A673 (cell line): ENCODE data around the gene GTPBP6. TPM values are rescaled to one million over a fixed set of nuclear protein-coding genes. Genes with fewer than 3 reads are reported as not detected.

ENCODE experiments used
- BruUV-seq: library from RNA; stranded (reverse); fragments of 400-500 nt; replicated peaks from 2 replicates; lab custom pipeline; 2021; lab: Mats Ljungman, UMichigan
- CTCF ChIA-PET: fragments of 300-600 bp; sonication (Branson Sonifier 250); formaldehyde crosslinking; loops from one replicate; lab custom pipeline; 2022; ENCODE audit warnings: antibody characterized with exemption; lab: Charles Lee
- POLR2A ChIA-PET: fragments of 300-600 bp; sonication (Branson Sonifier 250); formaldehyde crosslinking; loops from one replicate; lab custom pipeline; 2022; ENCODE audit warnings: antibody characterized with exemption; ENCODE audit not compliant: low non-redundant PET; lab: Charles Lee
- DNase-seq: peaks from one replicate; pipeline ENCODE4 v3.0.0-alpha.2; 2015; ENCODE audit warnings: low spot score
- H3K27ac ChIP-seq: fragments of 200-600 bp; sonication (generic); 2 replicates; pipeline ENCODE4 v1.5.1; 2016; ENCODE audit warnings: mixed run types, low read depth, mild to moderate bottlenecking, mixed read lengths, antibody characterized with exemption, low read length; ENCODE audit not compliant: poor library complexity, severe bottlenecking
- H3K27me3 ChIP-seq: fragments of 200-600 bp; sonication (generic); replicated peaks from 2 replicates; pipeline ENCODE4 v1.6.1; 2017; ENCODE audit warnings: mixed run types, low read depth, mild to moderate bottlenecking, mixed read lengths, antibody characterized with exemption, low read length; ENCODE audit not compliant: insufficient read depth, poor library complexity
- H3K36me3 ChIP-seq: fragments of 200-600 bp; sonication (generic); 2 replicates; pipeline ENCODE4 v1.6.1; 2016; ENCODE audit warnings: mixed run types, mild to moderate bottlenecking, mixed read lengths, antibody characterized with exemption, low read length; ENCODE audit not compliant: insufficient read depth, poor library complexity, severe bottlenecking
- H3K4me1 ChIP-seq: fragments of 200-600 bp; sonication (generic); 2 replicates; pipeline ENCODE4 v1.6.1; 2017; ENCODE audit warnings: mixed run types, mild to moderate bottlenecking, mixed read lengths, antibody characterized with exemption, low read length; ENCODE audit not compliant: insufficient read depth, poor library complexity, severe bottlenecking
- H3K4me3 ChIP-seq: fragments of 200-600 bp; sonication (generic); 2 replicates; pipeline ENCODE4 v1.5.1; 2016; ENCODE audit warnings: low read depth, mixed run types, mild to moderate bottlenecking, mixed read lengths, low read length; ENCODE audit not compliant: poor library complexity, severe bottlenecking
- H3K9me3 ChIP-seq: fragments of 200-600 bp; sonication (generic); 2 replicates; pipeline ENCODE4 v1.6.1; 2016; ENCODE audit warnings: mixed run types, low read depth, mild to moderate bottlenecking, mixed read lengths, antibody characterized with exemption, low read length; ENCODE audit not compliant: poor library complexity, severe bottlenecking
- CTCF ChIP-seq: fragments of 300-800, 200-600 bp; sonication (generic); conservative IDR thresholded peaks from 2 replicates; pipeline ENCODE4 v1.5.1; 2017; ENCODE audit warnings: low read depth, mild to moderate bottlenecking, antibody characterized with exemption, low read length, moderate library complexity, mixed read lengths
- EZH2 ChIP-seq: fragments of 200-600 bp; sonication (generic); IDR thresholded peaks from 2 replicates; pipeline ENCODE4 v1.6.1; 2017; ENCODE audit warnings: borderline replicate concordance, low read depth, mild to moderate bottlenecking, mixed read lengths, antibody characterized with exemption, low read length; ENCODE audit not compliant: poor library complexity, severe bottlenecking
- intact Hi-C: fragments of 100-400 bp; cut with micrococcal nuclease; formaldehyde crosslinking; loops from one replicate; pipeline ENCODE4 v1.10.0; 2022; ENCODE audit not compliant: unreplicated experiment
- total RNA-seq: library from RNA; stranded (reverse); gene quantifications from 2 replicates; pipeline ENCODE4 v1.2.3, GENCODE V29; 2021

Gene GTPBP6
- total RNA-seq, 1 experiment from 2014 or later: 85.1 TPM

DNA sequence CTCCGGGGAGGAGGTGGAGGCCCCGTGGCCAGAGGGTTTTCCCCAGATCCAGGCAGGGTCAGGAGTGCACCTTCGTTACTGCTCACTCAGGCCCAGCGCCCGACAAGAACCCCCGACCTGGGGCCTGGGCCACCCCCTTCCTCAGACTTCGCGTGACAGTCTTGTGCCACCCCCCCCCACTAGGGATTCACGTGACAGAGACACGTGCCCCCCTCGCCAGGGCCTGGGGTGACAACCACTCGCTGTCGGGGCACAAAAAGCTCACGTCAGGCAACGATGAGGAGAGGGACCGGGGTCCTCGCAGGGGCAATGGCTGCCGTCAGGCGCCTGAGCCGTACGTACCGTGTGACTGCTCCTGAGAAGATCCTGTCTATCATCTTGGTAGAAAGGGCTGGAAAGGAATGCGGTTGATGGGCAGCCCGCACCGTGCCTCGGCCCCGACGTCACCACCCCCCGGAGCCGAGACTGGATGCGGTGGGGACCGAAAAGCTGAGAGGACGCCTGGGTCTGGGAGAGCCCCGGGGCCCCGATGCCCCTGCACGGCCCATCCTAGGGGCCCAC, 23.0 kb upstream of the GTPBP6 start:
- TF ChIP-seq CTCF (no peak), EZH2 (no peak)

DNA sequence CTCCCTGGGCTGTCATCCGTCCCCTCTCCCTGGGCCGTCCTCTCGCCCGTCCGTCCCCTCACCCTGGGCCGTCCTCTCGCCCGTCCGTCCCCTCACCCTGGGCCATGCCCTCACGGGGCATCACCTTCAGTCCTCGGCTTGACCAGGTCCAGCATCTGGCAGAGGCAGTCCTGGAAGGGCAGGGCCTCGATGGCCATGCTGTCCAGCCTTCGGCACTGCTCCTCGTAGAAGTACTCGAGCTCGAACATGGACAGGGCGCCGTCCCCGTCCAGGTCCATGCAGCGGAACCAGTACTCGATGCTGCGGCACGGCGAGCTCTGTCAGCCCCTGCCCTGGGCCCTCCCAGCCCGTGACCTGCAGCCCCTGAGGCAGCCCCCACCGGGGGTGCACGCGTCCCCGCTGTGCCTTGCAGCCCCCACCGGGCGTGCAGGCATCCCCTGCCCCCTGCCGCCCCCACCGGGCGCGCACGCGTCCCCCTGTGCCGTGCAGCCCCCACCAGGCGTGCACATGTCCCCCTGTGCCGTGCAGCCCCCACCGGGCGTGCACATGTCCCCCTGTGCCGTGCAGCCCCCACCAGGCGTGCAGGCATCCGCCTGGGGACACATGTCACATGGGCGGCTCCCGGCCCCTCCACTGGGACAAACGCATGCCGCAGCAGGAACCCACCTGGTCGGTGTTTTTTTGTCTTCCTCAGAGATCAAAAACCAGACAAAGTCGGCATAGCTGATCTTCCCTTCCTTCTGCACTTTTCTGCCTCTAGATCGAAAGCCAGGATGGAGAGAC, 22.2 kb upstream of the GTPBP6 start:
- H3K36me3 ChIP-seq: no peaks in the 10 kb centered on the region
- intact Hi-C loops: no loop called here
- POLR2A ChIA-PET: no interaction called here
- no peak for DNase-seq
- H3K27ac ChIP-seq: no peak overlapping the region
- no TSS peak for BruUV-seq
- H3K4me3 ChIP-seq: no peak overlapping the region
- no peaks in the 10 kb centered on the region for H3K27me3 ChIP-seq
- TF ChIP-seq EZH2 (no peak), CTCF (no peak)
- H3K4me1 ChIP-seq: no peaks in the 10 kb centered on the region
- H3K9me3 ChIP-seq: no peaks in the 10 kb centered on the region
- CTCF ChIA-PET: no interaction called here

More for the DNA sequence above, 23.0 kb upstream of the GTPBP6 start:
- Histone ChIP-seq H3K9me3 (no peaks in the 10 kb centered on the region), H3K27me3 (no peaks in the 10 kb centered on the region), H3K4me1 (no peaks in the 10 kb centered on the region), H3K27ac (no peak overlapping the region), H3K4me3 (no peak overlapping the region), H3K36me3 (no peaks in the 10 kb centered on the region)
- no TSS peak for BruUV-seq
- CTCF ChIA-PET: no interaction called here
- intact Hi-C loops: no loop called here
- POLR2A ChIA-PET: no interaction called here
- no peak for DNase-seq

GRCh38 chrX:340121-340520, 21.5 kb upstream of the GTPBP6 start:
- ChIA-PET CTCF (no interaction called here), POLR2A (no interaction called here)
- no peak for DNase-seq
- Histone ChIP-seq H3K4me3 (no peak overlapping the region), H3K27me3 (no peaks in the 10 kb centered on the region), H3K36me3 (no peaks in the 10 kb centered on the region), H3K27ac (no peak overlapping the region), H3K4me1 (no peaks in the 10 kb centered on the region), H3K9me3 (no peaks in the 10 kb centered on the region)
- TF ChIP-seq CTCF (no peak), EZH2 (no peak)
- intact Hi-C loops: no loop called here
- no TSS peak for BruUV-seq
